Chondrocyte (in vitro differentiated cells): ENCODE results near the gene IREB2. TPM values are rescaled to one million over a fixed set of nuclear protein-coding genes. Genes with fewer than 3 reads are reported as not detected.

ENCODE experiments used
- DNase-seq: peaks from one replicate; pipeline ENCODE4 v3.0.0; 2021; ENCODE audit warnings: mixed read lengths, low spot score
- H3K27ac Mint-ChIP-seq: one replicate; pipeline ENCODE4 v1.8.0; 2021; ENCODE audit warnings: mild to moderate bottlenecking, moderate library complexity, mixed read lengths; ENCODE audit not compliant: unreplicated experiment
- H3K27me3 Mint-ChIP-seq: 2 replicates; pipeline ENCODE4 v1.8.0; 2021; ENCODE audit warnings: low read depth, mixed read lengths
- H3K36me3 Mint-ChIP-seq: 2 replicates; pipeline ENCODE4 v1.8.0; 2021; ENCODE audit warnings: low read depth, mixed read lengths
- H3K4me1 Mint-ChIP-seq: 2 replicates; pipeline ENCODE4 v1.8.0; 2021; ENCODE audit warnings: low read depth, mild to moderate bottlenecking, mixed read lengths
- H3K4me3 Mint-ChIP-seq: one replicate; pipeline ENCODE4 v1.8.0; 2021; ENCODE audit warnings: mild to moderate bottlenecking, moderate library complexity, mixed read lengths; ENCODE audit not compliant: unreplicated experiment
- H3K9me3 Mint-ChIP-seq: 2 replicates; pipeline ENCODE4 v1.8.0; 2021; ENCODE audit warnings: low read depth, mixed read lengths
- total RNA-seq: library from RNA; stranded (reverse); gene quantifications from 3 replicates; pipeline ENCODE4 v1.2.1, GENCODE V29; 2021
- TF ChIP-seq, protein P1 (sequence below): fragments of 200-600 bp; sonication (generic); IDR thresholded peaks from 2 replicates; pipeline ENCODE4 v1.5.0; 2021; ENCODE audit warnings: antibody characterized with exemption, mild to moderate bottlenecking, moderate library complexity

The IREB2 gene
- total RNA-seq, 1 donor from 2014 or later: 56.1 TPM

DNA sequence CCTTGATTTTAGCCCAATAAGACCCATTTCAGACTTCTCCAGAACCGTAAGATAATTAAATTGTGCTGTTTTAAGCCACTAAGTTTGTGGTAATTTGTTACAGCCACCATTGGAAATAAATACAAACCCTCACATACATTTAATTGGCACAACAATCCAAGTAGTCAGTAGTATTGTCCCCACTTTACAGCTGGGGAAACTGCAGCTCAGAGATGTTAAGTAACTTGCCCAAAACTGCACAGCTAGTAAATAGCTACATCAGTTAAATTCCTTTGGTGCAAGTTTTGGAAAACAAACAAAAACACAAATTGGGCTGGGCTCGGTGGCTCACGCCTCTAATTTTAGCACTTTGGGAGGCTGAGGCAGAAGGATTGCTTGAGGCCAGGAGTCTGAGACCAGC is 13.3 kb upstream of the IREB2 start:
- DNase-seq: no peak
- peaks cover 10% of the 10 kb centered on the region for H3K27me3 Mint-ChIP-seq
- peaks cover 3% of the 10 kb centered on the region for H3K4me1 Mint-ChIP-seq
- H3K9me3 Mint-ChIP-seq: no peaks in the 10 kb centered on the region
- H3K27ac Mint-ChIP-seq: no peak overlapping the region
- no peaks in the 10 kb centered on the region for H3K36me3 Mint-ChIP-seq
- H3K4me3 Mint-ChIP-seq: no peak overlapping the region
- TF ChIP-seq, protein P1, sequence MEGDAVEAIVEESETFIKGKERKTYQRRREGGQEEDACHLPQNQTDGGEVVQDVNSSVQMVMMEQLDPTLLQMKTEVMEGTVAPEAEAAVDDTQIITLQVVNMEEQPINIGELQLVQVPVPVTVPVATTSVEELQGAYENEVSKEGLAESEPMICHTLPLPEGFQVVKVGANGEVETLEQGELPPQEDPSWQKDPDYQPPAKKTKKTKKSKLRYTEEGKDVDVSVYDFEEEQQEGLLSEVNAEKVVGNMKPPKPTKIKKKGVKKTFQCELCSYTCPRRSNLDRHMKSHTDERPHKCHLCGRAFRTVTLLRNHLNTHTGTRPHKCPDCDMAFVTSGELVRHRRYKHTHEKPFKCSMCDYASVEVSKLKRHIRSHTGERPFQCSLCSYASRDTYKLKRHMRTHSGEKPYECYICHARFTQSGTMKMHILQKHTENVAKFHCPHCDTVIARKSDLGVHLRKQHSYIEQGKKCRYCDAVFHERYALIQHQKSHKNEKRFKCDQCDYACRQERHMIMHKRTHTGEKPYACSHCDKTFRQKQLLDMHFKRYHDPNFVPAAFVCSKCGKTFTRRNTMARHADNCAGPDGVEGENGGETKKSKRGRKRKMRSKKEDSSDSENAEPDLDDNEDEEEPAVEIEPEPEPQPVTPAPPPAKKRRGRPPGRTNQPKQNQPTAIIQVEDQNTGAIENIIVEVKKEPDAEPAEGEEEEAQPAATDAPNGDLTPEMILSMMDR: no peak

GRCh38 chr15:78425643-78426042 is 12.4 kb upstream of the IREB2 start:
- Mint-ChIP-seq H3K27ac (no peak overlapping the region), H3K4me1 (peaks cover 3% of the 10 kb centered on the region), H3K4me3 (no peak overlapping the region), H3K36me3 (peaks cover 2% of the 10 kb centered on the region), H3K9me3 (no peaks in the 10 kb centered on the region), H3K27me3 (peaks cover 14% of the 10 kb centered on the region)
- TF ChIP-seq, protein P1: no peak
- no peak for DNase-seq

DNA sequence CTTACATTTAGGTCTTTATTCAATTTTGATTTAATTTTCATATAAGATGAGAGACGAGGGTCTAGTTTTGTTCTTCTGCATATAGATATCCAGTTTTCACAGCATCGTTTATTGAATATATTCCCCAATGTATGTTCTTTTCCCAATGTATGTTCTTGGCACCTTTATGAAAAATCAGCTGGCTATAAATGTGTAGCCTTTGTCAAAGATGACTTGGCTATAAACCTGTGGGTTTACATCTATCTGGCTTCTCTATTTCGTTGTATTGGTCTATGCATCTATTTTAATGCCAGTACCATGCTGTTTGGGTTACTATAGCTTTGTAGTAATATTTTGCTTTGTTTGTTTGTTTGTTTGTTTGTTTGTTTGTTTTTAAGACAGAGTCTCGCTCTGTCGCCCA is 11.7 kb upstream of the IREB2 start:
- H3K9me3 Mint-ChIP-seq: no peaks in the 10 kb centered on the region
- H3K27ac Mint-ChIP-seq: no peak overlapping the region
- DNase-seq: no peak
- H3K27me3 Mint-ChIP-seq: peaks cover 18% of the 10 kb centered on the region
- TF ChIP-seq, protein P1: no peak
- H3K4me3 Mint-ChIP-seq: no peak overlapping the region
- peaks cover 3% of the 10 kb centered on the region for H3K4me1 Mint-ChIP-seq
- peaks cover 2% of the 10 kb centered on the region for H3K36me3 Mint-ChIP-seq

GRCh38 chr15:78427953-78428352 is 10.1 kb upstream of the IREB2 start:
- TF ChIP-seq, protein P1: no peak
- peaks cover 2% of the 10 kb centered on the region for H3K36me3 Mint-ChIP-seq
- peaks cover 19% of the 10 kb centered on the region for H3K27me3 Mint-ChIP-seq
- H3K9me3 Mint-ChIP-seq: no peaks in the 10 kb centered on the region
- H3K27ac Mint-ChIP-seq: no peak overlapping the region
- no peak for DNase-seq
- no peak overlapping the region for H3K4me3 Mint-ChIP-seq
- H3K4me1 Mint-ChIP-seq: no peaks in the 10 kb centered on the region

GRCh38 chr15:78429477-78429876 is 8.5 kb upstream of the IREB2 start:
- H3K4me1 Mint-ChIP-seq: no peaks in the 10 kb centered on the region

More at GRCh38 chr15:78429477-78429876, 8.5 kb upstream of the IREB2 start:
- Mint-ChIP-seq H3K27ac (no peak overlapping the region), H3K27me3 (peaks cover 20% of the 10 kb centered on the region), H3K36me3 (peaks cover 2% of the 10 kb centered on the region), H3K4me3 (no peak overlapping the region), H3K9me3 (no peaks in the 10 kb centered on the region)
- no peak for DNase-seq
- TF ChIP-seq, protein P1: no peak
